Activated CD4-positive, alpha-beta T cell treated with anti-CD3 and anti-CD28 coated beads for 36 hours (primary cell): Measurements from ENCODE around the gene MYCT1. TPM values are rescaled to one million over a fixed set of nuclear protein-coding genes. Genes with fewer than 3 reads are reported as not detected.

Source experiments
- ATAC-seq: fragments of 200-7000 bp; cut with Tn5 transposase; one replicate; pipeline ENCODE4 v1.10.0; 2021; ENCODE audit warnings: mild to moderate bottlenecking, moderate library complexity
- CTCF ChIA-PET: fragments of 350-600 bp; sonication (Branson Sonifier 250); formaldehyde crosslinking; loops from one replicate; lab custom pipeline; 2021; ENCODE audit warnings: antibody characterized with exemption; lab: Charles Lee
- POLR2A ChIA-PET: fragments of 350-600 bp; sonication (Branson Sonifier 250); formaldehyde crosslinking; loops from one replicate; lab custom pipeline; 2021; ENCODE audit warnings: antibody characterized with exemption, inconsistent platforms; lab: Charles Lee
- DNase-seq: peaks from one replicate; pipeline ENCODE4 v3.0.0-alpha.2; 2020
- H3K27ac Mint-ChIP-seq: one replicate; pipeline ENCODE4 v1.8.0; 2021; ENCODE audit warnings: mixed read lengths
- H3K27me3 Mint-ChIP-seq: one replicate; pipeline ENCODE4 v1.8.0; 2021; ENCODE audit warnings: mixed read lengths
- H3K36me3 Mint-ChIP-seq: one replicate; pipeline ENCODE4 v1.8.0; 2021; ENCODE audit warnings: low read depth, mixed read lengths
- H3K4me1 Mint-ChIP-seq: one replicate; pipeline ENCODE4 v1.8.0; 2021; ENCODE audit warnings: mixed read lengths
- H3K4me3 Mint-ChIP-seq: one replicate; pipeline ENCODE4 v1.8.0; 2021; ENCODE audit warnings: mild to moderate bottlenecking, moderate library complexity, mixed read lengths
- H3K9me3 Mint-ChIP-seq: one replicate; pipeline ENCODE4 v1.8.0; 2021; ENCODE audit warnings: low read depth, mixed read lengths
- intact Hi-C, 2 experiments: fragments of 100-400 bp; cut with DNase I in 1 of 2; cut with micrococcal nuclease in 1 of 2; formaldehyde crosslinking; loops; one replicate each; pipeline versions ENCODE4 v1.14.2 to v1.15.1; 2022 to 2024; cut with DNase I, micrococcal nuclease
- total RNA-seq, 2 experiments: library from RNA; stranded (reverse); gene quantifications; one replicate each; pipeline ENCODE4 v1.2.3, GENCODE V29; 2021

The MYCT1 gene
- total RNA-seq, 2 experiments from 2014 or later: not detected

DNA sequence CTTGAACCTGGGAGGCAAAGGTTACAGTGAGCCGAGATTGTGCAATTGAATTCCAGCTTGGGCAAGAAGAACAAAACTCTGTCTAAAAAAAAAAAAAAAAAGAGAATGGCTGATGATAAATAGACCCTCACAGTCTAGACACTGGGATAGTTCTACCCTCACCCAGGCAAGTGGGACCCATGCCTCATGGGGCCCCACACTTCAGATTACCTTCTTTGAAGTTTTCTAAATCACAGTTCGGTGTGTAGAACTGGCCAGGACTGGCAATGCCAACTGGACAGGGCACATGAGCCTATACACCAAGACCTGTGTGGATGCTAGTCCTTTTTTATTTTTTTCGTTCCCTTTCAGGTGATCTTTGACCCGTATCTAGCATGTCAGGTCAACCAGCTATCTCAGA is 28.6 kb downstream of the MYCT1 start:
- no peaks in the 10 kb centered on the region for H3K36me3 Mint-ChIP-seq
- intact Hi-C loops: no loop called here
- ATAC-seq (no peak), DNase-seq (no peak)
- H3K27me3 Mint-ChIP-seq: peaks cover 3% of the 10 kb centered on the region
- H3K27ac Mint-ChIP-seq: no peak overlapping the region
- ChIA-PET POLR2A (no interaction called here), CTCF (no interaction called here)
- H3K9me3 Mint-ChIP-seq: no peaks in the 10 kb centered on the region
- H3K4me1 Mint-ChIP-seq: no peaks in the 10 kb centered on the region
- H3K4me3 Mint-ChIP-seq: no peak overlapping the region

DNA sequence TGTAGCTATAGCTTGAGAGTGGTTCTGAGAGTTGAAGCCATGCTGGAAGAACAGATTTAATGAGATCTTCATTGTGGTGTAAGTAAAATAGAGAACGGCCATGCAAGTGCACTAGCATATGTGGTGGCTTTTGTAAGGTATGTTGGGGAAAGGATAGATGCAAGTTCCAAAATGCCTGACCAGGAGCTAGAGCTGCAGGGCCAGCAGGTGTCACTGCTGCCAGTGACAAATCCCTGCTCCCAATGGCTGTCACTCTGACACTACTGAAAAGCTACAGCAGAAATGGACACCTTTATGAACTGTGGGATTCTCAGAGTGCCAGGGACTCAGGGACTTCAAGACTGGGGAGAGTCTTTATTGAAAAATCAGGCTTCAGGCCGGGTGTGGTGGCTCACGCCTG is 29.8 kb downstream of the MYCT1 start:
- POLR2A ChIA-PET: no interaction called here

DNA sequence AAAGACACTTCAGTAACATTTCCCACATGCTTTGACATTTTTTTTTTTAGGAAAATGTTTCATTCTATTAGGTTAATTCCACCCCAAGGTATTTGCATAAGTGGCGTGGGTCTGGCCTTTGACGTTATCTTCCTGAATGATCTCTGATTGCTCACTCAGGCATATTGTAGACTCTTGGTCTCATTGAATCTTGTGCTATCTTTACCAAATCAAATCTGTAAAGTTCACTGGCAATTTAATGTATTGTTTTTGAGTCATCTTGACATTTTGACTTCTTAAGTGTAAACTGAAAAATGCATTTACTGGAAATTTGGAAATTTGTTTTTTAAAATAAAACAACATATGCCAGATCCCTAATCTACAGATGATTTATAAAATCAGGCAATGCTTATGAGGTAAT is 36.9 kb downstream of the MYCT1 start:
- CTCF ChIA-PET: no interaction called here
- no peaks in the 10 kb centered on the region for H3K27me3 Mint-ChIP-seq
- no peaks in the 10 kb centered on the region for H3K4me1 Mint-ChIP-seq
- intact Hi-C loops: no loop called here
- no peaks in the 10 kb centered on the region for H3K36me3 Mint-ChIP-seq
- no peaks in the 10 kb centered on the region for H3K9me3 Mint-ChIP-seq
- H3K27ac Mint-ChIP-seq: no peak overlapping the region
- no peak for DNase-seq
- H3K4me3 Mint-ChIP-seq: no peak overlapping the region
- ATAC-seq: no peak
- POLR2A ChIA-PET: no interaction called here

More for the DNA sequence above, 29.8 kb downstream of the MYCT1 start:
- H3K4me3 Mint-ChIP-seq: no peak overlapping the region
- intact Hi-C loops: no loop called here
- H3K27me3 Mint-ChIP-seq: peaks cover 3% of the 10 kb centered on the region
- no peak overlapping the region for H3K27ac Mint-ChIP-seq
- no peaks in the 10 kb centered on the region for H3K36me3 Mint-ChIP-seq
- H3K4me1 Mint-ChIP-seq: no peaks in the 10 kb centered on the region
- ATAC-seq (no peak), DNase-seq (no peak)
- CTCF ChIA-PET: interaction anchor here (1.2 kb wide), 1 partner anchor 221 kb away, joined by 4 read pairs; no protein-coding TSS in a partner anchor
- no peaks in the 10 kb centered on the region for H3K9me3 Mint-ChIP-seq

DNA sequence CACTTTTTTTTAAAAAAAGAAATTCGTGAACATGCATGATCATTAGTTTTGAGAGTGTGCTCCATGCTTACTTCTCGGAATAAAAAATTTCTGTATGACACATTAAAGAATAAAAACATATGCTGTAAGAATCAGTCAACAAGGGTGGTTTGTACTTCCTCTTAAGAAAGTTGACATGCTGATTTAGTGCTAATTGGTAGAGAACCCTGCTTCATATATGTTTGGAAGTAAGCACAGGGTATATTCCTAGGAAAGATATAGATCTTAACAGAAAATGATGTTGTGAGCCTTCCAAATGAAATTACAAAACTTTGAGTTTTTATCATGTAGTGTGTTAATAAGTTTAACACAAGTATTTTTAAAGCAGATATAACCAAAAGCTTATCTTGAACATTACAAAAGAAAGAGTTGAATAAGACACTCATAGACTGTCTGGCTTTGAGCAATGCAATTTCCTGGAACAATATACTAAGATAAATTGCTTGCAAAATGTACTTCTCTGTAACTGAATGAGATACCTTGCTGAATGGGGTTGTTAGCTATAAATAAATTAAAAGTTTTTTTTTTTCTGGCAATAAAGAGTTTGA is 39.1 kb downstream of the MYCT1 start:
- DNase-seq (no peak), ATAC-seq (no peak)
- CTCF ChIA-PET: interaction anchor here (1.0 kb wide), 1 partner anchor 14 kb away, joined by 3 read pairs; no protein-coding TSS in a partner anchor
- Mint-ChIP-seq H3K27ac (no peak overlapping the region), H3K27me3 (no peaks in the 10 kb centered on the region), H3K9me3 (no peaks in the 10 kb centered on the region), H3K4me3 (no peak overlapping the region), H3K4me1 (no peaks in the 10 kb centered on the region), H3K36me3 (no peaks in the 10 kb centered on the region)
- intact Hi-C loops: no loop called here
- POLR2A ChIA-PET: no interaction called here

DNA sequence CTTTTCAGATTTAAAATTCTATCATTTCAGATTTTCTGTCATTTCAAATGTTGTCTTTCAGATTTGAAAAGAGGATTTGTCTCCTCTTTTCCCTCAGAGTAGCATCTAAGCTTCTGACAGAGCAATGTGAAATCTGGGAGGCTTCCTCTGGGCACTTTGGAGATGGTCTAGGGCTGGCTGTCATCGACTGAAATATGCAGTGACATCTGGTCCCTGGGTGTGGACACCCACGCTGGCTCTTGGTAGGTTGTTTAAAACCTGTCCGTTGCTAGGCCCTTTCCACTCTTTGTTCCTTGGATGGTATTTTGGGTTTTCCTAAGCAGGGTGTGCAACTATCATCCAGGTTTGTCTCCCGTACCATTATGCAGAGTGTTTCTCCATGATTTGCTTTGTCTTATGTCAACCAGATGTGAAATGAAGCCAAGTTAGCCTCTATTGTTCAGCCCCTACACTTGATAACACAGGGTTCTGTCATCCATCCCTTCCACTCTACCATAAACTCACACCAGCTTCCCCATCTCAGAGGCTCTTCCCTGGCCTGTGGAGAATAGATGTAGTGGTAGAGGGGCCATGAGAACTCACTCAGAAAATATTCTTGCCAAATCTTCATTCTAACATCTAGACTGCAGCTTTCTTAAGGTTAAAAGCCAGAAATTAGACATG is 47.9 kb downstream of the MYCT1 start:
- no peak overlapping the region for H3K27ac Mint-ChIP-seq
- no peaks in the 10 kb centered on the region for H3K36me3 Mint-ChIP-seq
- POLR2A ChIA-PET: no interaction called here
- CTCF ChIA-PET: no interaction called here
- H3K9me3 Mint-ChIP-seq: no peaks in the 10 kb centered on the region
- no peak for DNase-seq
- H3K4me3 Mint-ChIP-seq: no peak overlapping the region
- H3K27me3 Mint-ChIP-seq: no peaks in the 10 kb centered on the region
- H3K4me1 Mint-ChIP-seq: no peaks in the 10 kb centered on the region
- intact Hi-C loops: no loop called here
- no peak for ATAC-seq

DNA sequence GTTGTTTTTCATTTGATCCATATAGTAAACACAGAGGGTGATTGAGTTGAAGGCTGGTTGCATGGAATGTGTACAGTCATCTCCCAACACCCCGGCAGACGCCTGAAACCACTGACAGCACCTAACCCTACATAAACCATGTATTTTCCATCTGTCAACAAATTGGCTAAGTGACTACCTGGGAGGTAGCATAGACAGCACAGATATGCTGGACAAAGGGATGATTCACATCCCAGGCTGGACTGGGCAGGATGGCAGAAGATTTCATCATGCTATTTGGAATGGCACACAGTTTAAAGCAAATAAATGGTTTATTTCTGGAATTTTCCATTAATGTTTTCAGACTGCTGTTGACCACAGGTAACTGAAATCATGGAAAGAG is 48.5 kb downstream of the MYCT1 start:
- Mint-ChIP-seq H3K4me1 (no peaks in the 10 kb centered on the region), H3K27ac (no peak overlapping the region), H3K4me3 (no peak overlapping the region), H3K27me3 (no peaks in the 10 kb centered on the region), H3K9me3 (no peaks in the 10 kb centered on the region), H3K36me3 (no peaks in the 10 kb centered on the region)
- ATAC-seq: no peak
- intact Hi-C loops: no loop called here
- DNase-seq: no peak
- POLR2A ChIA-PET: no interaction called here
- CTCF ChIA-PET: no interaction called here

DNA sequence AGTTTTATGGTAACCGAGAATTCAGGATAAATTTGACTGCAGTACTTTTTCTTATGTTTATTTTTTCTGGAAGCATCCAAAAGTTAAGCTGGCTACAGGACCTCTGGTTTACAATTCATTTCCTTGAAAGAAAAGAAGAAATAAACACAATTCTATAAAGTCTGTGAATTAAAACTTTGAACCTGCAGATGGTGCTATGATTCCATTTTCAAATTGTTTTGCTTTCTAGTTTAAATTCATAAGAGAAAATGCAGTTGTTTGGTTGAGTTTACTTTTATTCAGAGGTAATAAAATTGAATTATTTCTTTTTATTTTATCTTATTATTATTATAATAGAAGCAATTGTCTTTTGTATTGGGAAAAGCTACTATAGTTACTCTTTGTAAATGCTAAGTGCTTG is 51.1 kb downstream of the MYCT1 start:
- ATAC-seq: no peak
- Mint-ChIP-seq H3K27me3 (no peaks in the 10 kb centered on the region), H3K9me3 (no peaks in the 10 kb centered on the region), H3K4me1 (no peaks in the 10 kb centered on the region), H3K27ac (no peak overlapping the region), H3K4me3 (no peak overlapping the region), H3K36me3 (no peaks in the 10 kb centered on the region)
- CTCF ChIA-PET: interaction anchor here (1.2 to 1.7 kb wide), 3 partner anchors 9 to 117 kb away, joined by 3 to 4 read pairs (median 3); no protein-coding TSS in a partner anchor
- POLR2A ChIA-PET: no interaction called here
- DNase-seq: no peak
- intact Hi-C loops: loop anchor here in 1 of 2 experiments (2.0 kb wide), 1 partner anchor 200 kb away; no protein-coding TSS in a partner anchor

DNA sequence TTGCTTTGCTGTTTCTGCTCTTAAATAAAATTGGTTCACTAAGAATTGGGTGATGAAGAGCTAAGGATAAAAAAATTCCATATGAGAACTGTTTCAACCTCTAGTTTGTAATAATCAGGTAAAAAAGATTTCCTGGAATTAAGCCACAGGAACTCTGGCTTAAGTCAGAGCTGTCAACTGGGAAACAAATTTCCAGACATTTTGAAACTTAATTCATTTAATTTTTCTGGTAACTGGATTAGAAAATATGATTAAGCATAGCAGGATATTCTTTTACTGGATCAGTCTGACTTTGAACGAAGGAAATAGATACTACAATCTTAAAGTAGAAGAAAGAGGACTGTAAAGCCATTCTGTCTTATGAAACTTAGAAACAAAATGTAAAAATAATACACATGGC is 51.6 kb downstream of the MYCT1 start:
- no peaks in the 10 kb centered on the region for H3K36me3 Mint-ChIP-seq
- no peak overlapping the region for H3K27ac Mint-ChIP-seq
- ATAC-seq (no peak), DNase-seq (no peak)
- H3K4me1 Mint-ChIP-seq: no peaks in the 10 kb centered on the region
- no peak overlapping the region for H3K4me3 Mint-ChIP-seq
- CTCF ChIA-PET: interaction anchor here (1.2 to 1.7 kb wide), 3 partner anchors 8 to 118 kb away, joined by 3 to 4 read pairs (median 3); no protein-coding TSS in a partner anchor
- POLR2A ChIA-PET: no interaction called here
- no peaks in the 10 kb centered on the region for H3K27me3 Mint-ChIP-seq
- intact Hi-C loops: loop anchor here in 1 of 2 experiments (2.0 kb wide), 1 partner anchor 199 kb away; no protein-coding TSS in a partner anchor
- no peaks in the 10 kb centered on the region for H3K9me3 Mint-ChIP-seq

DNA sequence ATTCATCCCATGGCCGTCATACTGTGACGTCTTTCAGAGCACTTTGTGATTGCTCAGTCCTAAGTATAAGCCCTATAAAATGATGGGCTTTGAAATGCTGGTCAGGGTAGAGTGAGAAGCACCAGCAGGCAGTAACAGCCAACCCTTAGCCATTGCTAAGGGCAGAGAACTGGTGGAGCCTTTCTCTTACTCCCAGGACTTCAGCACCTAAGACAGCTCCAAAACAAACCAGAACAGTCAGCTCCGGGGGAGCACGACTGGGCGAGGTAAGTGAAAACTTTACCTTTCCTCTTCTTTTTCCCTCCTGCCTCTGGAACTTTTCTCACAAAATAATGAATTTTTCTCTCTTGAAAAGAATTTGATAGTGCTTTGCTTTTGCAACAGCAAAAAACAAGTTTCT is 53.0 kb downstream of the MYCT1 start, which contains the start of gene VIP:
Gene VIP (plus strand): TSS at position 104 of the 400 bp plus-strand sequence. CDS start 1,381 bp downstream, outside the sequence.
- ChIA-PET POLR2A (no interaction called here), CTCF (no interaction called here)
- no peaks in the 10 kb centered on the region for H3K27me3 Mint-ChIP-seq
- DNase-seq (no peak), ATAC-seq (no peak)
- H3K4me1 Mint-ChIP-seq: no peaks in the 10 kb centered on the region
- no peak within 1 kb of the TSS for H3K27ac Mint-ChIP-seq
- H3K4me3 Mint-ChIP-seq: no peak within 1 kb of the TSS
- intact Hi-C loops: no loop called here
- H3K9me3 Mint-ChIP-seq: no peaks in the 10 kb centered on the region
- H3K36me3 Mint-ChIP-seq: no peaks in the 10 kb centered on the region

DNA sequence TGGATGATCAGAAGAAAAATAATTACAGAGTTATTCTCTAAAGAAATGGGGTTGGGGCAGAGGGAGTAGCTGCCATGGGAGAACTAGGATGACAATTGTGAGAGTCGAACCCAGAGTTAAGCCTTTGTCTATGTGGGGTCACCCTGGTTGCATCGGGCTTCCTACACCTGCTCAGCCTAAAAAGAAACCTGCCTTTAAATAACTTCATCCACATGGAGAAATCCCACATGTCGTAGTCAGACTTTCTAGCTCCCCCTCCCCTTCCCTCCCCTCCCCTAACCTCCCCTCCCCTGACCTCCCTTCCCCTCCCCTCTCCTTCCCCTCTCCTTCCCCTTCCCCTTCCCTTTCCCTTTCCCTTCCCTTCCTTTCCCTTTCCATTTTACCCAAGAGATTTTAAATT is 67.6 kb downstream of the MYCT1 start:
- H3K4me3 Mint-ChIP-seq: no peak overlapping the region
- ATAC-seq: no peak
- intact Hi-C loops: no loop called here
- ChIA-PET CTCF (interaction anchor here (0.6 kb wide), 1 partner anchor 1102 kb away, joined by 3 read pairs; no protein-coding TSS in a partner anchor), POLR2A (no interaction called here)
- no peaks in the 10 kb centered on the region for H3K9me3 Mint-ChIP-seq
- DNase-seq: no peak
- H3K27me3 Mint-ChIP-seq: peaks cover 2% of the 10 kb centered on the region
- H3K36me3 Mint-ChIP-seq: no peaks in the 10 kb centered on the region
- no peaks in the 10 kb centered on the region for H3K4me1 Mint-ChIP-seq
- no peak overlapping the region for H3K27ac Mint-ChIP-seq

DNA sequence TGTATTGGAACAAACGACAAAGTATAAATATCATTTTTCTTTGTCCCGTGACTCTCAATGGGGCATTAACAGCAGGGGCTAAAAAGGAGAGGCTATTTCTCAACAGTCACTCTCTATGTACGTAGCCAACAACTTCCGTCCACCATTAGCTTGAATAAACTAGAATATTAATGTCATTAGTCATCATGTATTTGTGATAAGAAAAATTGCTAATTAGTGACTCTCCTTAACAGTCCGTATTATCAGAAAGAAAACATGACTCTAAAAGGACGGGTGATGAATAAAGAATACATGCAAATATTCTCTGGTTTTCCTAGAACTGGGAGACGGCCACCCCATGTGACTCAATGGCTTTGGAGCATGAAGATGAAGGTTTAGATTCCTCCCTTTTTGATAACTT is 71.5 kb downstream of the MYCT1 start:
- POLR2A ChIA-PET: no interaction called here
- Mint-ChIP-seq H3K4me3 (no peak overlapping the region), H3K36me3 (no peaks in the 10 kb centered on the region), H3K9me3 (no peaks in the 10 kb centered on the region), H3K27me3 (peaks cover 2% of the 10 kb centered on the region), H3K4me1 (no peaks in the 10 kb centered on the region), H3K27ac (no peak overlapping the region)
- intact Hi-C loops: no loop called here
- CTCF ChIA-PET: no interaction called here
- no peak for ATAC-seq
- DNase-seq: no peak

DNA sequence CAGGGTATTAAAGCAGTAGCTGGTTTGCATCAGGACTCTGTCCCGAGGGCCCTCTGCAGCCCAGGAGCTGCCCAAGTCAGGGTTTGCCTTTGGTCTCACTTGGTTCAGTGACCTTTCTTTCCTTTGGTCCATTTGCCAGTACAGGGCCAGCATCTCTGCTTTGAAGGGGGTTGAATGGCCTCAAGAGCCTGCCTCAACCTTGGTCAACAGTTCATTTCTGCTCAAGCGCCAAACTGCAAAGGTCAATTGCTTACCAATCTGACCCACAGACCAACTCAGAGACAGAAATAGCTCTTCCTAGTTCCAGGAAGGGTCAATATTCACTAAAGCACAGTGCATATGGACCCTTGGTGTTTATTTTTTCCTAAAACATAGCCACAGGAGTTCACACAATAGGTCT is 72.3 kb downstream of the MYCT1 start:
- Mint-ChIP-seq H3K9me3 (no peaks in the 10 kb centered on the region), H3K4me1 (no peaks in the 10 kb centered on the region), H3K4me3 (no peak overlapping the region), H3K36me3 (no peaks in the 10 kb centered on the region), H3K27ac (no peak overlapping the region), H3K27me3 (peaks cover 2% of the 10 kb centered on the region)
- DNase-seq (no peak), ATAC-seq (no peak)
- intact Hi-C loops: no loop called here
- ChIA-PET POLR2A (no interaction called here), CTCF (no interaction called here)
